Activated T-cell treated with anti-CD3 and anti-CD28 coated beads for 24 hours (primary cell): ENCODE measurements around the gene SPINK9.

Experiments
- DNase-seq: peaks from one replicate; pipeline ENCODE4 v3.0.0-alpha.2; 2020; ENCODE audit warnings: low read depth

Gene SPINK9, protein sequence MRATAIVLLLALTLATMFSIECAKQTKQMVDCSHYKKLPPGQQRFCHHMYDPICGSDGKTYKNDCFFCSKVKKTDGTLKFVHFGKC

DNA sequence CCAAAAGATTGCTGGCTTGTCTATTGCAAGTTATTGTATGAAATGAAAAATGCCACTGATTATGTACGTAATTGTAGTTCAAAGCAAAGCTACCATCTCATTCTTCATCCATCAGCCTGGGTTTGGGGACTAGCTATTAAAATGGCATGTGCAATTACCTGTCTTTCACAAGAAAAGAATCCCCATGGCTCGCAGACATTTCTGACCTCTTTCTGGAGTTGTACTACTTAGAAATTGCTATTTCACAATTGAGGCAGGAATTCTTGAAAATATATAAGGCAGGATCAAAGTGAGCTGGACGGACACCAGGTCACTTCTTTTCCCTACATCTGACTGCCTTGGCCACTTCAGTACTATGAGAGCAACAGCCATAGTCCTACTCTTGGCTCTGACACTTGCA lies at the start of gene SPINK9:
SPINK9 (plus strand) TSS at position 301 of the 400 bp plus-strand sequence; CDS start at position 356, 55 bp downstream.
- DNase-seq: no peak

DNA sequence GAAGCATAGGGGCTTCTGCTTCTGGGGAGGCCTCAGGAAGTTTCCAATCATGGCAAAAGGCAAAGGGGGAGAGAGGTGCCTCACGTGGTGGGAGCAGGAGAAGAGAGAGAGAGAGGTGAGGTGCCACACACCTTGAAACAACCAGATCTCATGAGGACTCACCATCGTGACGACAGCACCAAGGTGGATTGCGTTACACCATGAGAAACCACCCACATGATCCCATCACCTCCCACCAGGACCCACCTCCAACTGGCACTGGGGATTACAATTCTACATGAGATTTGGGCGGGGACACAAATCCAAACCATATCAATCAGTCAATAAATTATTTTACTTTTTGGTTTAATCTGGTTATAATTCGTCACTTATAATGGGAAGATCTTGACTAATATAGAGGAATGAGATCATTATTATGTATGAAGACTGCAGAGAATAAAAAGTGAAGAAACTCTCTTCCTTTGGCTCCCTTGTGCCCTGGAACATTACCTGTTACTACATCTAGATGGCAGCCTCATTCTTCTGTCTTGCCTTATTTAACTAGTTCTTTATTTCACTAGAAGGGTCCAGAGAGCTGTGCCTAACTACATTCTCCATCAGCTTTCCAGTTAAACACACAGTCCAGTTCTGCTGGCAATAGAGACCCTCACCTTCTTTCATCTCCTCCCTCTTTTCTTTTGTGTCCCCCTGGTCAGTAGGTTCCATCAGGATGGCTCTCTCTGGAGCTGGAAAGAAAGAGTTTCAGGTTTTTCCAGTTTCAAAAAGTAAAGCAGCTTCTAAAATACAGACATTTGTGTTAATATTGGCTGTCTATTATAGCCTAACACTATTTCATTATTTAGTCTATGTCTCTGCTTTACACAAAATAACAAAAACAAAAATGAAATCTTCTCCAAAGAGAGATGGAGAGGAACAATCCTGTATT lies 44.8 kb upstream of the SPINK9 start:
- DNase-seq: no peak

DNA sequence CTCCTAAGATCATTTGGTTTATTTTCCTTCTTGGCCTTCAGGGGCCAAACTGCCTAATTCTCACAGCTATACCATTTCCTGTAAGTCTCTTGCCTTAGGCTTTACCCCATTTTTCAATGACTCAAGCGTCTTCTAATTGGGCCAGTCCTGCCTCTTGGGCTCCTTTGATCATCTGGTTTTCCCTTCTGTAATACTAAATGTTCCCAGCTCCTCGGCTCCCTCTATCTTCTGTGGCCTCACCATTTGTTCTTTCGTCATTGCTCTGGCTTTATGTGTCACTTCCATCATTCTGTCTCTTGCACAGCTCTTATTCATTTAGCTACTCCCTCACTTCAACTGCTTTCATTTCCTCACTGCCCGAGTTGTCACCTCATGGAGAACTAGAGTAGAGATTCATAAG lies 37.6 kb upstream of the SPINK9 start:
- no peak for DNase-seq

DNA sequence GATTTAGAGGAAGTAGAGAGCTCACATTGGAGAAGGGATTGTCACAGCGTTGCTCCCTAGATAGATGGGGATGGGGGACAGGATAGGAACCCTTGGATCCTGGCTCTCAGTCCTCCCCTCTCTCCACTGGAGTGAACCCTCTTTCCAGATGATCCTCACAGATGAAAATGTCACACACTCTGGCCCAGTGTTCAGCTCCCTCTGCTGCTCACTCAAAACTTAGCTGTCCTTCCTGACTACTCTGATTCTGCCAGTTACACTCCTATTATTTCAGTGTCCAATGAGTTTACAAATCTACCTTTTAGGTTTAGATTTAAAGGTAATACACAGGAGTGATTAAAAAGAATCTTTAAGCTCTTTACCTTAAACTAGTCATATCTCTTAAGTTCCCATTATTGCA lies 28.9 kb upstream of the SPINK9 start:
- no peak for DNase-seq

DNA sequence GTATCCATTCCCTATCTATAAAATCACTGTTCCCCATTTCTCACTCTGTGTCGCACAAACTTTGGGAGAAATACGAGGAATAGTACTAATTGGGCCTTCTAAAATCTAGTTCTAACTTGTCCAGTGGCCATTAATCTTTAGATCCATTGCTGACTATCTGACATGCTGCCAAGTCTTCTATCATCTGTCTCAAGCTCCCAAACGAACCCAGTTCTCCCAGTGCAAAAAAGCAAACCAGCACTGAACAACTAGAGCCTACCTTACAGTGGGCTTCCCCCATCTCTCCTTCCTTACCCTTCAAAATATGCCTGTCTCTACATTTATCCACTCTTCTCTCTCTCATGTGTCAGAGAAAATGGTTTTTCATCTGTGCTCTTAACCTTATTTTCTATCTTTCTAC lies 26.3 kb upstream of the SPINK9 start:
- no peak for DNase-seq

DNA sequence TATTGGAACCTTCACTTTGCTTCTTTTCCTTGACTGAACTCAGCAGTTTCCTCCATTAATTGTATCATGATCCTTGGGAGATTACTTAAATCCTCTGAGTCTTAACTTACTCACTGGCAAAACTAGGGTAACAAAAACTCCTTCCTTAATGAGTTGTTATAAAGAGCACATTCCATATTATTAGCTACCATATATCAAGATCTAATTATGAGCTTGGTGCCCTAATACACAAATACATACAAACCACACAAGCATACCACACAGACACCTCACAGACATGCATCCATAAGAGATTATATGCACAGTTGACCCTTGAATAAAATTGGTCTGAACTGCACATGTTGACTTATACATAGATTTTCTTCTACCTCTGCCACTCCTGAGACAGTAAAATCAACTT lies 25.6 kb upstream of the SPINK9 start:
- DNase-seq: no peak

DNA sequence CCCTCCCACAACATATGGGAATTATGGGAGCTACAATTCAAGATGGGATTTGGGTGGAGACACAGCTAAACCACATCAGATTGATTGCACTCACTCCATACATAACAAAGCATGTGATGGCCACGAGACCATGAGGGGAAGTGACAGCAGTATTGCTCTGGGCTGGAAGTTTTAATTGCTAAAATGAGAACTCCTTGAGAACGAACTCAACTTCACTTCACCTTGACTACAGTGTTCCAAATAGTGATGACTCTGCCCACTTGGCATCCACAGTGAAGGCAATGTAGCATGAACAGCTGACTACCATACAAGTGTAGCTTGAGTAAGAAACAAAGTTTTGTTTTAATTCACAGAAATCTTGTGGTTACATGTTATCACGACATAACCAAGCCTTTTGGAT lies 23.9 kb upstream of the SPINK9 start:
- no peak for DNase-seq

DNA sequence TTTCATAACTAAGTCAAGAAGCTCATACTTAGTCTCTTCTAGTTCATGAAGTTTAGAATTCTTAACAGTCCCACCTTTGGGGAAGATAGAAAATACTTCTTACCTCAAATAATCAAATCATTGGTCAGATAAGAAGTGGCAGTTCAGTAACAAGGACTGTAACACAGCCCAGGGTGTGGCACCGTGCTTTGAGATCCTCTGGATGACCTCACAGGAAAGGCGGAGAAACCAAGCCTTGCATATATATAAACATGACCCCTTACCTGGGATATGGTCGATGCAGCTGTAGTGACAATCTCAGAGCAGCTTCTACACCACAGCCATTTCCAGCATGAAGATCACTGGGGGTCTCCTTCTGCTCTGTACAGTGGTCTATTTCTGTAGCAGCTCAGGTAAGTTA lies 23.2 kb upstream of the SPINK9 start, which contains the start of gene SPINK7:
SPINK7 (plus strand) TSS at position 271 of the 400 bp plus-strand sequence; CDS start at position 332, 61 bp downstream.
- DNase-seq: no peak

DNA sequence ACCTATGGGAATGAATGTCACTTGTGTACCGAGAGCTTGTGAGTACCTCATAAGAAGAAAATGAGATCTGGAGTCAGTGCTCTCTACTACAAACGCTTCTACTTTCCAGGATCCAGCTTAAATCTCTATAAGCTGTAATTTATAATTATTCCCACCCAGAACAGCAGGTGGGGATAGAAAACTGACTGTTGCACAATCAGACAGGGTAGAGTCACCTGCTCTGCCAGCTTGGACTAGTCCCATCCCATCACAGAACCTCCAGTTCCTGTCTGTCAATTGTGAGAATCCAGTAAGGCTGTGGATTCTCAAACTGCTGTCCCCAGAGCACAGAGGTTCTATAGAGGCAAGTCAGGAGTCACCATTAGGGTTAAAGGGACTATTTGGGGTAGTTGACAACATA lies 21.2 kb upstream of the SPINK9 start:
- no peak for DNase-seq

DNA sequence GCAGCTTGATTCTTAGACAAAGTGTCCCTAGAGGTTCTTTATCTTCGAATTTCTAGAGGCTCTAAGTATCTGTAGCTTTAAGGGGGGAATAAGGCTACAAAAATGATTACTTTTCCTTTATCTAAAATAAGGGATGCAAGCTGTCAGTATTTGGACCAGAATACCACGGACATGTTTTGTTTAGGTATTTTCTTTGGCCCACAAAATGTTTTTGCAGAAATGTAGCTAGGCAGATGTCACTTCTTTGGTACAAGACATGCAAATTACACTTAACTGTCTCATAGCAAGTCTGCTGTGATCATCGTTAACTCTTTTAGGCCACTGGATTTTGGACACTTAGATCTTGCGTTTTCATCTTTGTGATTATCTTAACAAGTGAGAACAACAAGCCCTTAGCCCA lies 20.6 kb upstream of the SPINK9 start:
- no peak for DNase-seq

DNA sequence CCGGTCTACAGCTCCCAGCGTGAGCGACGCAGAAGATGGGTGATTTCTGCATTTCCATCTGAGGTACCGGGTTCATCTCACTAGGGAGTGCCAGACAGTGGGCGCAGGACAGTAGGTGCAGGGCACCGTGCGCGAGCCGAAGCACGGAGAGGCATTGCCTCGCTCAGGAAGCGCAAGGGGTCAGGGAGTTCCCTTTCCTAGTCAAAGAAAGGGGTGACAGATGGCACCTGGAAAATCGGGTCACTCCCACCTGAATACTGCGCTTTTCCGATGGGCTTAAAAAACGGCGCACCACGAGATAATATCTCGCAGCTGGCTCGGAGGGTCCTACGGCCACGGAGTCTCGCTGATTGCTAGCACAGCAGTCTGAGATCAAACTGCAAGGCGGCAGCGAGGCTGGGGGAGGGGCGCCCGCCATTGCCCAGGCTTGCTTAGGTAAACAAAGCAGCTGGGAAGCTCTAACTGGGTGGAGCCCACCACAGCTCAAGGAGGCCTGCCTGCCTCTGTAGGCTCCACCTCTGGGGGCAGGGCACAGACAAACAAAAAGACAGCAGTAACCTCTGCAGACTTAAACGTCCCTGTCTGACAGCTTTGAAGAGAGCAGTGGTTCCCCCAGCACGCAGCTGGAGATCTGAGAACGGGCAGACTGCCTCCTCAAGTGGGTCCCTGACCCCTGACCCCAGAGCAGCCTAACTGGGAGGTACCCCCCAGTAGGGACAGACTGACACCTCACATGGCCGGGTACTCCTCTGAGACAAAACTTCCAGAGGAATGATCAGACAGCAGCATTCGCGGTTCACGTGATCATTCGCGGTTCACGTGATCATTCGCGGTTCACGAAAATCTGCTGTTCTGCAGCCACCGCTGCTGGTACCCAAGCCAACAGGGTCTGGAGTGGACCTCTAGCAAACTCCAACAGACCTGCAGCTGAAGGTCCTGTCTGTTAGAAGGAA lies 15.1 kb upstream of the SPINK9 start:
- peak; percentile 7 for DNase-seq

DNA sequence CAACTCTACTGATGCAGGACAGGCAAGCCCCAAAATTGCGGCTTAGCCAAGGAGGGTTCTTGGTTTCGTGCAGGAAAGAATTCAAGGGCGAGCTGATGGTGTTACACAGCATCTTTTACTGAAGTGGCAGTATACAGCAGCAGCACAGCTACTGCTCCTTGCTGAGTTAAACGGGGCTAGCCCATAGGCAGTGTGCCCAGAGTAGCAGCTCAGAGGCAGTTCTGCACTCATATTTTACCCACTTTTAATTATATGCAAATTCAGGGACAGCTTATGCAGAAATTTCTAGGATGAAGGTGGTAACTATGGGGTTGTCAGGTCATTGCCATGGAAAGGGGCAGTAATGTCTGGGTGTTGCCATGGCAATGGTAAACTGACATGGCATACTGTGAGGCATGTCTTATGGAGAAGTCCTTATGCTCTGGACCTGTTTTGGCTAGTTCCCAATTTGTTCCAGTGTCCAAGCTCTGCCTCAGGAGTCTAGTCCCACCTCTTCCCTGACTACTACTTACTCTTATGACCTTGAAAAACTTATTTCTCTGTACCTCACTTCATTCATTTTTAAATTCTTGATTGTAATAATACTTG lies 2.0 kb upstream of the SPINK9 start:
- no peak for DNase-seq

DNA sequence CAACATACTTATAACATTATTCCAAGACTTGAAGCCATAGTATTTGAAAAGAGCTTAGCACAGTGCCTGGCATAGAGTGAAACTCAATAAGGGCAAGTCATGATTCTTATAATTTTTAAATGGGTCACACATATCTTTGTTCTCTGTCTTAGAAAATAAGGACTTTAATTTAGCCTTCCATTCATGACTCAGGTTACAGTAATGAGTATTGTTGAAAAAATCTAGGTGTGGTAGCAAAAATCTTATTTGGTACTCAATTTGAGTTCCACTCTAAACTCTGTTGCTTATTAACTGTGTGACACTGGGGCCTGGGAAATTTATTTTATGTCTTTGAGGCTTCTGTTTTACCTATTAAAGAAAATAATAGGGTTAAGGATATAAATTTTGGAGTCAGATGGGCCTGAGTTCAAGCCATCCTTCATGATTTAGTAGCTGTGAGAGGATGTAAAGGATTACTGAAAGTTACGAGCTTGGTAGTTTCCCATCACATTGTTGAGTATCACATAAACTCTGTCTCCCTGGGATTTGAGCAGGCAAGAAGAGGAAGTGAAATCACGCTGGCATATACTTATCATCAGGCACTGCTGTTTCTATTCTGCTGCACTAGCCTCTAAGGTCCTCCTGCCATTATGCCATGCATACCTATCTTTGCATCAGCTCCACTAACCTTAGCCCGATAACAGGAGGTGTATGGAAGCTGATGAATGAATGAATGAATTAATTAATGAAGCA lies 1.5 kb downstream of the SPINK9 start:
- DNase-seq: no peak

DNA sequence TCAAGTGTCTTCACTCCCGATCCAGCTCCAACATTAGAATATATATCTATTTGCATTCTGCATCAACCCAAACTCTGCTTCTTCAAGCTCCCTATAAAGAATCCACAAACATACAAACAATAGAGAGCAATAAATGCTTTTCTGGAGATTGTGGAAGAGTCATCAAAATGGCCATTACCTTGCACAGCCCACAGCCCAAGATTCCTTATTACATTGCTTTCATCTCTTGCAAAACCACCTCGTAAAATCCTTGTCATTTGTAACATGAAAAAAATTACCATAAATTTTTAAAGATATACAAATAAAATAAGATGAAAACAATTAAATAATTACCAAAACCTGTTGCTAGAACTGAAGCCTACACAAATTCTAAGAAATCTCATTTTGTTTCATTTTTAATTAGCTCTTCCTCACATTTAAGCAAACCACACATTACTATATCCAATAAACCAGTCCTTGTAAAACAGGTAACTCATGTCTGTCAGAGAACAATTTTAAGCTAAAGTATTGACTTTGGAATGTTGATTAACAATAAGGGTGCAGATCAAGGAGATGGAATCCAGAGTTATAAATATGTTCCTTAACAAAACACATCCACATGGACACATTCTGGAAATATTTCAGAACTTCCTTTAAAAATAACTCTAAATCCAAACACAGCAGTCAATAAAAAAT lies 7.1 kb downstream of the SPINK9 start:
- no peak for DNase-seq

DNA sequence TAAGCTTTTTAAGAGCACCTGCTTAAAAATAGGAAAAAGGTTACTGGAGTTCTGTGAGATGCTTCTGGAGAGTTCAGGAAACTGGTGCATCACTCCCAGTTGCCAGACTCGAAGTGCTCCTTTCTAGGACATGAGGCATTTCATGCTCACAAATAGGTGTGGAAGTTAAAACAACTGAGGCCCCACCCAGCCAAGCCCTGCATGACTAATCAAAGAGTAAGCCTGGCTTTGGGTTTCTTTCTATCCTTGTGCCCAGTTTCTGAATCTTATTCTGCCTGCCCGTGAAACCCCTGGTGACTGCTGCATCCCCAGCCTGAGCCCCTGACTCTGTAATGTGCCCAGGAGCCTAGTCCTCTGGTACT lies 7.7 kb downstream of the SPINK9 start:
- DNase-seq: no peak

DNA sequence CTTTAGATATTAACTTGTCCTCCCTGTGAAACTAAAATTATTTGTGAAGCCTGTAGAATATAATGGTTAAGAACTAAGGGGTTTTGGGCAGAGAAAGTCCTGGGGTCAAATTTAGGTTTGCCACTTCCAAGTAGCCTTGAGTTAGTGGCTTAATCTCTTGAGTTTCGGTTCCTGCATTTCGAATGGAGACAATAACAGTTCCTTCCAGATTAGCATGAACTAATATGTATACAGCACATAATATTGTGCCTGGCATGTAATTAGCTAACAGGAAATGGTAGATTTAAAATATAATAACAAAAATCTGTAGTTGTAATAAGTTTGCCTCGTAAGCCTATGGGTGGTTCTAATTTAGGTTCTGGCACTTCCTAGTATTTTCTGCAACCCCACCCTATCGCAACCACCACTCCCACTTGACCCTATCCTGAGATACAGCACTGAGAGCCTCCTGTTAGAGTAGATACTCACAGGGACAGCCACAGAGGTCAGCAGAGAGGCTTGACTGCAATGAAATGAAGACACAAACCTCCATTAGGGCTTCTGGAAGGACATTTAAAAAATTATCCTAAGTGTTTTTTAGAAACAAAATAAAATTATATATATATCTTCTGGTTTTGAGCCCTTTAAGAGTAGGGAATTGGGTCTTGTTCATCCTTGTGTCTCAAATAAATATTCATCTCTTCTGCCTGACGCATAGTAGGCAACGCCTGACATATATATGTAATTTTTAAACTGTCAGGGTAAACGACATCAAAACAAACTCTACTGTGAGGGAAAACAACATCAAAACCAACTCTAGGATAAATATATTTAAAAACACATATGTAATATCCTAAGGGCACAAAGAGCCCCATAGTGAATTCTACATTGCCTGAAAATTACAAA lies 8.5 kb downstream of the SPINK9 start:
- no peak for DNase-seq

DNA sequence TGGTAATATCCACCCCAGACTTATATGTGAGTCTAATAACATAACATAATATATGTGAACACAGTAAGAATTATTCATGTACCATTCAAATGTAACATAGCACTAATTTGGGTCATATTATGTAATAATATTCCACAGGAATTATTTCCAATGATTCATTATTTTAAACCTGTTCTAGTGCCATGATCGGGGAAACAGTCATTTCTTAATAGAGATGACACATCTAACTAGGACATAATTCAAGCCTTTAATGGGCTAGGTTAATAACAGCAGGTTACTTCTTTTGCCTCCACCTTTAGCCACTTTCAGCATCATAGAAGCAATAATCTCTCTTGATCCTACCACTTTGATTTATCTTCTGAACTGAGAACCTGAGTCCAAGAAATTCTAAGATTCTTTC lies 12.3 kb downstream of the SPINK9 start:
- no peak for DNase-seq

DNA sequence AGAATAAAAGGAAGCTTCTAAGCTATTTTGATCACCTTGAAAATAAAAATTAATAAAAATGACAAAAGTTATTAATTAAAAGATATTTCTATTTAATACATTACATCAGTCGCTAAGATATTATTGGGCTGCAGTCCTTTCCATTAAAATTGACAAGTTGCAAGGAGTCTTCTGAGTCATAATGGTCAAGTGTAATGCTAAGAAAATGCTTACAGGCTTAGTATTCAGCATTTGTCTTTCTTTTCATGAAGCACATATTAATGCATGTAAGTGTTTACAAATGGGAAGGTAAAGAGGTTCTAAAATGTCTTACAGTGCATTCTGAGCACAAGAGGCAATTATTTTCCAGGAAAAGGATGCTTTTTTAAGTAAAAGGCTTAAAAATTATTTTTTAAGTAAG lies 17.3 kb downstream of the SPINK9 start:
- DNase-seq: no peak

DNA sequence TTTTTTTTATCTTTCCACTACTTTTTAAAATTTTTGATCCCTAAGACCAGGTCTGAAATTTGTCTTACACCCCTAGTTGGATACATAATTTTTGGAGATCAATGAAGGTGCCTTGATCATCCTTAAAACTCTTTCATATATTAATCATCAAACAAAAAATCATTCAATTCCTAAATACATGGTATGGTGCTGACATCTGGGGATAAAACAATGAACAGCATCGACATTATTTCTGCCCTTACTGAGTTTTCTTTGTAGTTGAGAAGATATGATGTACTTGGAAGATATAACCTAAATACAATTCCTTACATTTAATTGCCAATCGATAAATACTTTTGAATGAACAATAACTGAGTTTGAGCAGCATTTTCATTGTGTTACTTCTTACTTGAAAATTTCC lies 18.3 kb downstream of the SPINK9 start:
- no peak for DNase-seq

DNA sequence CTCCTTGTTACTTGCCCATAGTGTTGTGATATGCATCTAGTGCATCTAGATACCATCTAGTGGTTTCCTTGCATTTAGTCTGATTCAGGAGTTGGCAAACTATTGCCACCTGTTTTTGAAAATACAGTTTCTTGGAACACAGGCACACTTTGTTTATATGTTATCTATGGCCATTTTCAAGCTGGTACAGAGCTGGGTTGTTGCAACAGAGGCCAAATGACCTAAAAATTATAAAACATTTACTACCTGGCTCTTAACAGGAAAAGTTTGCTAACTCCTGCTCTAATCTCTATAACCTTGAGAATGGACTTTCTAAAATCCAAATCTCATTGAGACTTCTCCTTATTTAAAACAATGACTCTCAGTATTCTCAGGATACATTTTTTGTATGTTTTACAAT lies 29.0 kb downstream of the SPINK9 start:
- DNase-seq: no peak
